Measurements from ENCODE around the gene CC2D2A. TPM values are rescaled to one million over a fixed set of nuclear protein-coding genes. Genes with fewer than 3 reads are reported as not detected.

CC2D2A gene
- total and polyA plus RNA-seq, 9 of the 15 experiments (the other 6 are each of a cell fraction or from before 2014, with no cell fraction given), result 0.36 to 2.5 (median 1.6) TPM

- WGBS (ENCODE audit: insufficient coverage, low coverage, missing lambda C conversion rate), result 78% methylated on average over 2 of the region's 2 CpGs
- intact Hi-C loops (cut with micrococcal nuclease), result no loop called here
- no peak overlapping the region for H3K4me3 ChIP-seq
- H3K27me3 ChIP-seq (ENCODE audit: control insufficient read depth in 2 of 2, insufficient read depth in 2 of 2, low read length in 2 of 2), result no peaks in the 10 kb centered on the region
- H3K9me1 ChIP-seq (ENCODE audit: control insufficient read depth, insufficient read depth, low read length), result no peaks in the 10 kb centered on the region
- BruUV-seq (replicated peaks), result no TSS peak
- H3K36me3 ChIP-seq (ENCODE audit: control insufficient read depth, insufficient read depth, low read length), result peaks cover 4% of the 10 kb centered on the region; the same call in 1 of the 3 replicates
- no peak overlapping the region for H2AFZ ChIP-seq (ENCODE audit: low read depth, low read length)
- ChIA-PET CTCF (ENCODE audit: low intra/inter-chr PET ratio) (interaction anchor here (0.6 kb wide), 1 partner anchor 369 kb away, joined by 3 read pairs; no protein-coding TSS in a partner anchor), POLR2A (interaction anchor here (1.6 kb wide), 1 partner anchor 12 kb away, joined by 5 read pairs; no protein-coding TSS in a partner anchor)
- no peak for ATAC-seq
- in situ Hi-C loops (cut with MboI), result no loop called here
- H3K4me1 ChIP-seq (replicated peaks in 1 of 2; ENCODE audit: control insufficient read depth in 2 of 2, insufficient read depth in 2 of 2, low read length in 2 of 2), result no peaks in the 10 kb centered on the region
- no peaks in the 10 kb centered on the region for H3K9me3 ChIP-seq (replicated peaks; ENCODE audit: control insufficient read depth, insufficient read depth, low read depth, low read length)
- H3K4me2 ChIP-seq (ENCODE audit: insufficient read depth, low read length), result no peak overlapping the region
- no peak for FAIRE-seq
- no peak for TF ChIP-seq CTCF (IDR thresholded peaks at IDR 0.05 in 2 of 3, conservative IDR thresholded peaks at IDR 0.05 in 1 of 3; ENCODE audit: insufficient read depth in 2 of 3, low read depth in 1 of 3, low read length in 3 of 3)
- TF ChIP-seq ELK1 (CRISPR knock-in tag; IDR thresholded peaks at IDR 0.05), result no peak
- TF ChIP-seq KAT8 (IDR thresholded peaks at IDR 0.05; ENCODE audit: low read depth), result no peak
- peak; percentile 23; the same call in 1 of the 2 replicates for TF ChIP-seq PKNOX1 (IDR thresholded peaks at IDR 0.05)
- TF ChIP-seq GTF2A2 (tag; IDR thresholded peaks at IDR 0.05), result no peak
- 0 out of 2 replicates have a peak, but pooled peaks have one; percentile 8 for TF ChIP-seq ATF3 (IDR thresholded peaks at IDR 0.05)
- no peak for TF ChIP-seq ATF3 (CRISPR knock-in tag; conservative IDR thresholded peaks at IDR 0.05)
- TF ChIP-seq CEBPB (tag; IDR thresholded peaks at IDR 0.05), result peak; percentile 65; the same call in 1 of the 2 replicates
- no peak for TF ChIP-seq EZH2 (IDR thresholded peaks at IDR 0.05; ENCODE audit: borderline replicate concordance, low read depth, low read length)
- H3K79me2 ChIP-seq (ENCODE audit: control insufficient read depth, insufficient read depth, low read length), result no peaks in the 10 kb centered on the region
- no peaks in the 10 kb centered on the region for H4K20me1 ChIP-seq (replicated peaks; ENCODE audit: control insufficient read depth, insufficient read depth, low read length)
- DNase-seq (ENCODE audit: extremely low read depth in 1 of 4, low spot score in 3 of 4), result no peak
- no peak overlapping the region for H3K9ac ChIP-seq (ENCODE audit: insufficient read depth in 1 of 2, low read depth in 2 of 2, low read length in 2 of 2)
- H3K27ac ChIP-seq (ENCODE audit: extremely low read depth, low read depth, low read length), result no peak overlapping the region
These were observed 141.2 kb downstream of the CC2D2A start for GRCh38 chr4:15610855-15611254.

All from K562 (cell line).